ENCODE data around the gene MYO1D.
"Not testable (repeated sequence)": the region's sequence is repeated elsewhere in the genome, so short reads cannot be mapped to it uniquely, and the experiment has no call there.

MYO1D gene

DNA sequence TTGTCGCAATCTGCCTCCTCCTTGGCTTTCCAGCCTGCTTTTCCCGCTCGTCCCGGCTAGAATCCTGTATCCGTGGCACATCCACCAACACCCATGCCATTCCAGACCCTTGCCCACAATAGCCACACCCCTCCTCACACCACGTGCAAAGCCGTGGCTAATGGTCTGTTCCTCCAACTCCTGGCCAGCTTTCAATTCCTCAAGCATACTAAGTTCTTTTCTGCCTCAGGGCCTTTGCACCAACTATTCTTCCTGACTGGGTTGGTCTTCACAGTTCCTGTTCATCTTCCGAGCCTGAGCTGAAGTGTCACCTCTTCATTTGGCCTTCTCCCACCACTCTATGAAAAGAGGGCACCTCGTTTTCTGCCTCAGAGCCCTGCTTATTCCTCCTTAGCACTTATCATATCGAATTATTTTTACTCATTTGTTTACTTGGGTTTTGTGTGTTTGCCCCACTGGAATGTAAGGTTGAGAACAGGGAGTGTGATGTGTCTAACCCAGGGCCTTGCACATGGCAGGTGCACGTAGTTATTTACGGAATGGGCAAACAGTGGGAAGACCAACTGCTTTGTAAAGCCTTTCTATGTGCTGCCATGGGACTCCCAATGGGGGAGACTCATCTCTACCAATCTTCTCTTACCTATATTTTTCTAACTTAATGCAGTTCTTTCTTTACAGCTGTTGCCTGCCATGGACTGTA is 321.2 kb downstream of the MYO1D start:
- in situ Hi-C loops (cut with HindIII; ENCODE audit: low sequenced_read_pairs) = no loop called here

- in situ Hi-C loops (cut with HindIII; ENCODE audit: low sequenced_read_pairs) = loop anchor here (5.0 kb wide), 3 partner anchors 39 to 91 kb away; no protein-coding TSS in a partner anchor
Measured at GRCh38 chr17:32553168-32553567, 323.8 kb downstream of the MYO1D start.

DNA sequence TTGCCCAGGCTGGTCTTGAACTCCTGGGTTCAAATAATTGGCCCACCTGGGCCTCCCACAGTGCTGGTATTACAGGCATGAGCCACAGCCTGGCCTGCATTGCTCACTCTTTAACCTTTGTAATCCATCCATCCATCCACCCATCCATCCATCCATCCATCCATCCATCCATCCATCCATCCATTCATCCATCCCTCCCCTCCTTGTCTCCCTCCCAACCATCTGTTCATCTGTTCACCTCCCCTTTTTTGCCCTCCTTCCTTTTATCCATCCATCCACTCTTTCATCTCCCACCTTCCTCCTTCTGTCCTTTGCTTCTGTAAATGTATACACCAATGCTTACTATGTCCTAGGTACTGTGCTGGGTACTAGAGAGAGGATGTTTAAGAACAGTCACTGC is 324.6 kb downstream of the MYO1D start:
- in situ Hi-C loops (cut with HindIII; ENCODE audit: low sequenced_read_pairs) = loop anchor here (5.0 kb wide), 3 partner anchors 40 to 90 kb away; no protein-coding TSS in a partner anchor

- in situ Hi-C loops (cut with HindIII; ENCODE audit: low sequenced_read_pairs) = loop anchor here (5.0 kb wide), 3 partner anchors 41 to 89 kb away; no protein-coding TSS in a partner anchor
Measured at GRCh38 chr17:32551186-32551955, 325.6 kb downstream of the MYO1D start.

DNA sequence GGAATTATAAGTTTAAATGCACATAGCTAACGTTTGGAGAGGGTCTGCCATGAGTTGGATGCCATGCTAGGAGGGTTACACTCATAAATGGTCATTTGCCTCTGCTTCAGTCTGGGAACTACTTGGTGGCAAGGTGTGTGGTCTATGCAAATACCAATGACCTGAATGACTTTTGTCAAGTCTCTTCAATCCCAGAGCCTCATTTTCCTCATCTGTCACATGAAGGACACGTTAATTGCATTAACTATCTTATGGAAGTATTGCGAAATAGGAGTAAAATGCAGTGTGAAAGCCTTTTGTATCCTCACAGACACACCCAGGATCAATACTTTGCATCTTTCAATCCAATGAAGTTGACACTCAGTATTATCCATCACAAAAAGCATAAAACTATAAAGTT is 327.4 kb downstream of the MYO1D start:
- in situ Hi-C loops (cut with HindIII; ENCODE audit: low sequenced_read_pairs) = no loop called here

GRCh38 chr17:32546031-32546444 is 330.9 kb downstream of the MYO1D start:
- in situ Hi-C loops (cut with HindIII; ENCODE audit: low sequenced_read_pairs) = no loop called here

GRCh38 chr17:32542186-32542585 is 334.7 kb downstream of the MYO1D start:
- in situ Hi-C loops (cut with HindIII; ENCODE audit: low sequenced_read_pairs) = no loop called here

GRCh38 chr17:32541640-32542039 is 335.3 kb downstream of the MYO1D start:
- in situ Hi-C loops (cut with HindIII; ENCODE audit: low sequenced_read_pairs) = no loop called here

DNA sequence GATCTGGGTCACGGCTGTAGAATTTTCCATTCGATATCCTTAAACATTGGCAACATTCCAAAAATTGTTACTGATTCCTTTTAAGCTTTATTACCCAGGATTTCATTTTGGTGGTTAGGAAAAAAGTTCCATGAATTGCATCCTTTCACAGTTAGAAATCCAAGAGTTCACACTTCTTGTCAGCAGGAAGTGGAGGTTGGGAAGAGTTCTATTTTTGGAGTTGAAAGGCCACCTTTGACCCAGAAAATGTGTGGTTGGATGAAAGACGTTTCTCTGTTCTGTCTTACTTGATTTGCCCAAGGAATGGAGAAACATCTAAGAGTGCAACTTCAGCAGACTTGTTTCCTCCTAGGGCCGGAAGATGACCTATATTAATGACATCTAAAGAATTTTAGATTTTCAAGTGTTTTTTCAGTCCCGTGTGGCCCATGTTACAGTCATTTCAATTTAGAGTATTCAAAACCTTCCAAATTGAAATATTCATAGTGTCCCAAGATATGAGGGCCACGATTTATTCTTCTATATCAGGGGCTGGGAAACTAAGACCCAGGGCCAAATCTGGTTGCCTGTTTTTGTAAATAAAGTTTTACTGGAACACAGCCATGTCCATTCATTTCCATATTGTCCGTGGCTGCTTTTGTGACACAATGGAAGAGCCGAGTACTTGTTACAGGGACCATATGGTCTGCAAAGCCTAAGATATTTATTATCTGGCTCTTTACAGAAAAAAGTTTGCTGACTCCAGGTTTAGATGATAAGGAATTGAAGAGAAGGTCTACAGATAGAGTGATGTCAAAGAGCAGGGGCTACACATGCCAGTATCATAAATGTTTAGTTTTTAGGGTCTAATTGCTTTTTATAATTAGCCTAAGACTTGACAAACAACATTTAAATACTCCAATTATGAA is 339.9 kb downstream of the MYO1D start:
- in situ Hi-C loops (cut with HindIII; ENCODE audit: low sequenced_read_pairs) = loop anchor here (5.0 kb wide), 1 partner anchor 35 kb away; no protein-coding TSS in a partner anchor

GRCh38 chr17:32533296-32533695 is 343.6 kb downstream of the MYO1D start:
- in situ Hi-C loops (cut with HindIII; ENCODE audit: low sequenced_read_pairs) = no loop called here

DNA sequence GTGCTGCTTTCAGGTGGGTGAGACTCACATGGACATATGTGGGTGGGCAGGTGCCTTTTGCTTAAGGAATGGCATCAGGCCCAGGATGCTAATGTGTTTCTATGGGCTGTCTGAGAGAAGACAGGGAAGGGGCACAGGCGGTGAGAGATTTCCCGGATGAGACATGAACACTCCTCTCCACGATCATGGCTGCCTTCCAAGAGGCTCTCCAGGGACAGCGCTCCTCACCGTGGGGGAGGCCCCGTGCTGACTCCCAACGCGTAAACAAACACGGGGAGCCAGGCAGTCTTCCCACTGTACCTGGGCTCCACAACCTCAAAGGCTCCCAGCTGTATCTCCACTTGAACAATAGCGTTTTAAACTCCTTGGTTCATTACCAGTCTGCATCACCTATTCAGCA is 347.3 kb downstream of the MYO1D start:
- in situ Hi-C loops (cut with HindIII; ENCODE audit: low sequenced_read_pairs) = no loop called here

DNA sequence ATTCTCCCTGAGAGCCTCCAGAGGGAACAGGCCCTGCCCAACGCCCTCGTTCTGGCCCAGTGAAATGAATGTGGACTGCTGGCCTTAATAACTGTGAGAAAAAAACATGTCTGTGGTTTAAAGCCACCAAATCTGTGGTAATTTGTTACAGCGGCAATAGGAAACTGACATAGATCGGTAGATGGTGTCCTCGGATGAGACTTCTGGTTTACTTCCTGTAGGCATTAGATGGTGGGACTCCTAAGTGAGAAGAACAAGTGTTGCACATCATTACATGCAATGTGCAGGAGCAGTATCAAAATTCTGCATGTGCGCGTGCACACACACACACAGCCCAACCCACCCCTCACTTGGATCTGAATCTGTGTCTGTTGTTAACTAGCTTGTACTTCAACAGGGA is 348.1 kb downstream of the MYO1D start:
- in situ Hi-C loops (cut with HindIII; ENCODE audit: low sequenced_read_pairs) = no loop called here

GRCh38 chr17:32527146-32527545 is 349.8 kb downstream of the MYO1D start:
- in situ Hi-C loops (cut with HindIII; ENCODE audit: low sequenced_read_pairs) = no loop called here

- in situ Hi-C loops (cut with HindIII; ENCODE audit: low sequenced_read_pairs) = no loop called here
Measured at GRCh38 chr17:32525122-32525521, 351.8 kb downstream of the MYO1D start.

- in situ Hi-C loops (cut with HindIII; ENCODE audit: low sequenced_read_pairs) = not testable (repeated sequence)
Measured at GRCh38 chr17:32524553-32524880, 352.4 kb downstream of the MYO1D start.

DNA sequence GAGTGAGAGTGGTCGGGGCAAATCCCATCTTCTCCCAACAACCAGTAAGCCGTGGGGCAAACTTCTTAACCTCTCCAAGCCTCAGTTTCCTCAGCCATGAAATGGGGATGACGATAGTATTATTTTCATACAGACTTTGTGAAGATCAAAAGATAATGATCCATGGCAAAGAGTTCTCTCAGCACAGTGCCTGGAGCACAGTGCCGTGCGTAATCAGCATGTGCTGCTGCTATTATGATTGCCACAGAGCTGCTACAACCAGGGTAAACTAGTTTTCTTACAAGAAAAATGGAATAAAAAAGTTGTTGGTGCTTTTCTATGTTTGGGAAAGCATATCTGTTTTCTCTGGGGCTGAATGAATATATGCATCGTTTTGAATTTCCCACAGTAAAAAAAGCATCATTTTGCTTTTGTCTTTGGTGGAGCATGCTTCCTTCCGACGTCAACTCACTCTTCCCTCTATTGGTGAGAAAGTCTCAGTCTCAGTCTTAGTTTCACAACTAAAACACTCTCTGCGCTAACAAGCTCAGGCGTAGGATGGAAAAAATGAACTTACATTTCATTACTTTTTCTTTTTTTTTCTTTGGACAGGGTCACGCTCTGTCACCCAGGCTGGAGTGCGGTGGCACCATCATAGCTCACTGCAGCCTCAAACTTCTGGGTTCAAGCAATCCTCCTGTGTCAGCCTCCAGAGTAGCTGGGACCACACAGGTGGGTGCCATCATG is 352.9 kb downstream of the MYO1D start:
- in situ Hi-C loops (cut with HindIII; ENCODE audit: low sequenced_read_pairs) = no loop called here

GRCh38 chr17:32523017-32523680 is 353.8 kb downstream of the MYO1D start:
- in situ Hi-C loops (cut with HindIII; ENCODE audit: low sequenced_read_pairs) = no loop called here

- in situ Hi-C loops (cut with HindIII; ENCODE audit: low sequenced_read_pairs) = no loop called here
Measured at GRCh38 chr17:32520737-32521404, 356.1 kb downstream of the MYO1D start.

- in situ Hi-C loops (cut with HindIII; ENCODE audit: low sequenced_read_pairs) = no loop called here
Measured at GRCh38 chr17:32520104-32520701, 356.7 kb downstream of the MYO1D start.
